Neural crest cell (in vitro differentiated cells): Measurements from ENCODE around the gene MVB12B. TPM values are rescaled to one million over a fixed set of nuclear protein-coding genes. Genes with fewer than 3 reads are reported as not detected.
A peak's percentile ranks its signal among the peaks of the same experiment; 100 is the strongest.
"Not testable (repeated sequence)": the region's sequence is repeated elsewhere in the genome, so short reads cannot be mapped to it uniquely, and the experiment has no call there.

Experiments
- DNase-seq: peaks from one replicate; pipeline ENCODE4 v3.0.0; 2021; ENCODE audit warnings: low read depth, mixed read lengths, low spot score
- H3K27ac Mint-ChIP-seq: one replicate; pipeline ENCODE4 v1.8.0; 2021; ENCODE audit warnings: mild to moderate bottlenecking, mixed read lengths; ENCODE audit not compliant: unreplicated experiment
- H3K27me3 Mint-ChIP-seq: 2 replicates; pipeline ENCODE4 v1.8.0; 2021; ENCODE audit warnings: low read depth, mild to moderate bottlenecking, mixed read lengths
- H3K36me3 Mint-ChIP-seq: 2 replicates; pipeline ENCODE4 v1.8.0; 2021; ENCODE audit warnings: low read depth, mild to moderate bottlenecking, mixed read lengths
- H3K4me1 Mint-ChIP-seq: 2 replicates; pipeline ENCODE4 v1.8.0; 2021; ENCODE audit warnings: mixed read lengths
- H3K4me3 Mint-ChIP-seq: one replicate; pipeline ENCODE4 v1.8.0; 2021; ENCODE audit warnings: mild to moderate bottlenecking, mixed read lengths
- H3K9me3 Mint-ChIP-seq: 2 replicates; pipeline ENCODE4 v1.8.0; 2021; ENCODE audit warnings: mixed read lengths
- long read RNA-seq: library from polyadenylated mRNA; unstranded; transcript quantifications from one replicate; pipeline ENCODE4 v2.0.0, GENCODE V29; 2020
- total RNA-seq: library from RNA; stranded (reverse); gene quantifications from 2 replicates; pipeline ENCODE4 v1.2.1, GENCODE V29; 2021
- TF ChIP-seq, protein P1 (sequence below): fragments of 200-600 bp; sonication (generic); conservative IDR thresholded peaks from 2 replicates; pipeline ENCODE4 v1.5.0; 2021; ENCODE audit warnings: antibody characterized with exemption, mild to moderate bottlenecking

The MVB12B gene, protein sequence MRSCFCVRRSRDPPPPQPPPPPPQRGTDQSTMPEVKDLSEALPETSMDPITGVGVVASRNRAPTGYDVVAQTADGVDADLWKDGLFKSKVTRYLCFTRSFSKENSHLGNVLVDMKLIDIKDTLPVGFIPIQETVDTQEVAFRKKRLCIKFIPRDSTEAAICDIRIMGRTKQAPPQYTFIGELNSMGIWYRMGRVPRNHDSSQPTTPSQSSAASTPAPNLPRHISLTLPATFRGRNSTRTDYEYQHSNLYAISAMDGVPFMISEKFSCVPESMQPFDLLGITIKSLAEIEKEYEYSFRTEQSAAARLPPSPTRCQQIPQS
- 65.5 and 68.1 TPM in 2 replicates for total RNA-seq
- long read RNA-seq, partial matches to known transcripts = 1 of 12 reads
- long read RNA-seq, other reads (novel, unspliced or antisense) = 11 of 12 reads

DNA sequence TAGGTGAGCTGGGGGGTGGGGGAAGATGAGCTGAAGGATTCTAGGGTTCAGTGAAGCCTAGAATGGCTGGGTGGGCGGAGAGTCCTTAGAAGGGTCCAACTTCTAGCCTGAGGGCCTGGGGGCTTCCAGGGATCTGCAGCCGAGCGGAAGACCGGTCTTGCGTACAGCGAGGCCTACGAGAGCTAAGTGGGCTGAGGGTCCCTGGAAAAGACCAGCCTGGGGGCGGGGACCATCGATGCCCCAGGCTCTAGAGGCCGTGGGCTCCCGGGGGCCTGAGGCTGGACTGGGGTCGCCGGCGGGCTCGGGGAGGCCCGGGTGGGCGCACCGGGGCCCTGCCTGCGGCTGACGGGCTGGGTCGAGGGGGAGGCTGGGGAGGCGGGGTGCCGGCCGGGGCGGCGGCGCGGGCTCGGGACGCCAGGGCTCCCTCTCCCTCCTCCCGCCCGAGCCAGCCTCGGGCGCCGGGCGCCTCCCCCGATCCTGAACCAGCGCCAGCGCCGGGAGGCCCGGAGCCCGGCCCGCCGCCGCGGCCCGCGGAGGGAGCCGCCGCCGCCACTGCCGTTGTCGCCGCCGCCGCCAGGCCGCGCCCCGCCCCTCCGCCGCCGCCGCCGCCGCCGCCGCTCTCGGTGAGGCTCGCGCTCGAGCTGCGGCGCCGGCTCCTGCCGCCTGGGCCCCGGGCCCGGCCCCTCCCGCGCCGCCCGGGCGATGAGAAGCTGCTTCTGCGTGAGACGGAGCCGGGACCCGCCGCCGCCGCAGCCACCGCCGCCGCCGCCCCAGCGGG is at the start of gene MVB12B:
Gene MVB12B (plus strand): TSS at position 602 of the 778 bp plus-strand sequence. CDS start 101 bp downstream, at position 703.
- Mint-ChIP-seq H3K4me3 (peak within 1 kb of the TSS; percentile 96), H3K27ac (peak within 1 kb of the TSS; percentile 99), H3K27me3 (no peaks in the 10 kb centered on the region), H3K36me3 (peaks cover 16% of the 10 kb centered on the region), H3K4me1 (peaks cover 50% of the 10 kb centered on the region), H3K9me3 (peaks cover 4% of the 10 kb centered on the region)
- TF ChIP-seq, protein P1, sequence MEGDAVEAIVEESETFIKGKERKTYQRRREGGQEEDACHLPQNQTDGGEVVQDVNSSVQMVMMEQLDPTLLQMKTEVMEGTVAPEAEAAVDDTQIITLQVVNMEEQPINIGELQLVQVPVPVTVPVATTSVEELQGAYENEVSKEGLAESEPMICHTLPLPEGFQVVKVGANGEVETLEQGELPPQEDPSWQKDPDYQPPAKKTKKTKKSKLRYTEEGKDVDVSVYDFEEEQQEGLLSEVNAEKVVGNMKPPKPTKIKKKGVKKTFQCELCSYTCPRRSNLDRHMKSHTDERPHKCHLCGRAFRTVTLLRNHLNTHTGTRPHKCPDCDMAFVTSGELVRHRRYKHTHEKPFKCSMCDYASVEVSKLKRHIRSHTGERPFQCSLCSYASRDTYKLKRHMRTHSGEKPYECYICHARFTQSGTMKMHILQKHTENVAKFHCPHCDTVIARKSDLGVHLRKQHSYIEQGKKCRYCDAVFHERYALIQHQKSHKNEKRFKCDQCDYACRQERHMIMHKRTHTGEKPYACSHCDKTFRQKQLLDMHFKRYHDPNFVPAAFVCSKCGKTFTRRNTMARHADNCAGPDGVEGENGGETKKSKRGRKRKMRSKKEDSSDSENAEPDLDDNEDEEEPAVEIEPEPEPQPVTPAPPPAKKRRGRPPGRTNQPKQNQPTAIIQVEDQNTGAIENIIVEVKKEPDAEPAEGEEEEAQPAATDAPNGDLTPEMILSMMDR = no peak
- peak; percentile 36 for DNase-seq

DNA sequence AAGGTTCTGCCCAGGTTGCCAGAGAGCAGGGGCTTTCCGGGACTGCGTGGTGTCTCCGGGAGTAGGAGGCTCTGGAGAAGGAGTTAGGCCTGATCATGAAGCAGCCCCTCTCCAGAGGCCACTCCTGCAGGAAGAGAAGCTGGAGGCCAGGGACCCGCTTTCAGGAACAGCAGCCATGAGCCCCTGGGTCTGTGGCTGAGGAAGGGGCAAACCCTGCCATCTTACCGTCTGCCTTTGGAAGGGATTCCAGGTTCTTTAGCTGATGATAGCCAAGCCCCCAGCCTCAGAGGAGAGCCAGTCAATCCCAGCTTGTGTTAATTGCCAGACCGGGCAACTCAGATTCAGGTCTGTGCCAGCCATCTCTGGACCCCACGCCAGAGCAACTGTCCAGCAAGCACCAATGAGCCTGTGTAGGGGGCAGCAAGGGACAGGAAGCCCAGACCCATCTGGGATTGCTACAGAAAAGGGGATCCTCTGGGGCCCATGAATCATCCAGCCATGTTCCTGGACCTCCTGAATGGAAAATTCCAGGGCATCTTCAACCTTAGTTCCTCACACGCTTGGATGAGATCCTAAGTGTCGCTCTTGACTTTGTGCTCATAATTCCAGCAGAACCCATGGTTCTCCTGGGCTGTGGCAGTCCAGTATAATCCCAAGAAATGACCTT is 42.7 kb upstream of the MVB12B start:
- H3K4me1 Mint-ChIP-seq = peaks cover 23% of the 10 kb centered on the region
- DNase-seq = no peak
- TF ChIP-seq, protein P1 = no peak
- no peak overlapping the region for H3K4me3 Mint-ChIP-seq
- peaks cover 7% of the 10 kb centered on the region for H3K36me3 Mint-ChIP-seq
- peaks cover 12% of the 10 kb centered on the region for H3K9me3 Mint-ChIP-seq
- no peak overlapping the region for H3K27ac Mint-ChIP-seq
- no peaks in the 10 kb centered on the region for H3K27me3 Mint-ChIP-seq

DNA sequence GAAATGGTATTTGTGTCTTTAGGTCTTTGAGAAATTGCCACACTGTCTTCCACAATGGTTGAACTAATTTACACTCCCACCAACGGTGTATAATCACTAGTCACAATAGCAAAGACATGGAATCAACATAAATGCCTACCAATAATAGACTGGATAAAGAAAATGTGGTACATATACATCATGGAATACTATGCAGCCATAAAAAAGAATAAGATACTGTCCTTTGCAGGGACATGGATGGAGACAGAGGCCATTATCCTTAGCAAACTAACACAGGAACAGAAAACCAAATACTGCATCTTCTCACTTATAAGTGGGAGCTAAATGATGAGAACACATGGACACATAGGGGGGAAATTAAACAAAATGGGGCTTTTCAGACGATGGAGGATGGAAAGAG is 41.0 kb upstream of the MVB12B start:
- H3K27me3 Mint-ChIP-seq, DNase-seq, H3K36me3 Mint-ChIP-seq, H3K27ac Mint-ChIP-seq, H3K4me3 Mint-ChIP-seq, H3K9me3 Mint-ChIP-seq: not testable (repeated sequence)
- H3K4me1 Mint-ChIP-seq = peaks cover 23% of the 10 kb centered on the region

DNA sequence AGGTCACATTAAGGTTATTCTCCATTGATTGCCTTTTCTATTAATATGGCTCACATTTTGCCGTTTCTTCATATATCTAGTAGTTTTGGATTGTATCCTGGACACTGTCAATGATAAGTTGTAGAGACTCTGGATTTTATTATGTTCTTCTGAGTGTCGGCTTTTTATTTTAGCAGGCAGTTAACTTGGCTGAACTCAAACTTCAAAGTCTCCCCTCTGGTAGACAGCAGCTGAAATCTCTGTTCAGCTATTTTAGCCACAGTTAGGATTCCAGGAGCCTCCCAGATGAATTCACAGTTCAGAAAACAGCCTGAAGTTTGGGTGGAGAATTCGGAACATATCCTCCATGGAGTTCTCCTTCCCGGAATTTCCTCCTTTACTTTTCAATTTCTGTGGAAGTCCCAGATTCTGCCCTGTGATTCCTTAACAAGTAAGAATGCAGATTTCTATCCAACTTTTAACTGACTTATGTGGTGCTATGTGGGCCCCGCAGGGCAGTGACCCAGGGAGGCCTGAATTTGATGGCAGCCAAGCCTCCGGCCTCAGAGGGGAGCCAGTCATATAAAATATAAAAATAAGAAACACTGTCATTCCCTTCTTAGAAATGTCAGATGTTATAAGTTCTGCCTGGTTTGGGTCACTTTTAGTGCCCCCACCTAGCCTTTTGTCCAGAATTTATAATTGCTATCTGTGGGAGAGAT is 39.3 kb upstream of the MVB12B start:
- Mint-ChIP-seq H3K4me3 (no peak overlapping the region), H3K27me3 (no peaks in the 10 kb centered on the region), H3K27ac (no peak overlapping the region), H3K9me3 (peaks cover 6% of the 10 kb centered on the region), H3K4me1 (peaks cover 15% of the 10 kb centered on the region), H3K36me3 (peaks cover 4% of the 10 kb centered on the region)
- TF ChIP-seq, protein P1 = no peak
- DNase-seq = no peak

DNA sequence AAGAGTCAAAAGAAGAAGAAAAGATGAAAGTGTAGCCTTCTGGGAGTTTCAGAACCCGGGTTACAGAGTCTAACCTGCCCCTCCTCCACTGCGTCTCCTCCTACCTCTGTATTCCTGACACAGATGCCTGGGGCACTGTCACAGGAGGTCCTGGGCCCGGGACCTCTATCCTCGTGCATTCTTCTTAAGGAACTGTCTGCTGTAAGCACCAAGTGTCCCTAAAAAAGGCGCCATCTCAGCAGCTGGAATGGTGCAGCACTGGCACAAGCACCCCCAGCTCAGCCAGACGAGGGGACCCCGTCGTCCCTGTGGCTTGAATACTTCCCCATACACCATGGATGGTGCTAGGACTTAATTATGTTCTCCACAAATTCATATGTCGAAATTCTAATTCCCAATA is 35.8 kb upstream of the MVB12B start:
- Mint-ChIP-seq H3K36me3 (no peaks in the 10 kb centered on the region), H3K27me3 (no peaks in the 10 kb centered on the region)
- DNase-seq = no peak

More for the DNA sequence above, 35.8 kb upstream of the MVB12B start:
- no peak overlapping the region for H3K27ac Mint-ChIP-seq
- H3K4me3 Mint-ChIP-seq = no peak overlapping the region
- peaks cover 5% of the 10 kb centered on the region for H3K4me1 Mint-ChIP-seq
- peaks cover 4% of the 10 kb centered on the region for H3K9me3 Mint-ChIP-seq
- TF ChIP-seq, protein P1 = no peak
